ENCODE results near the gene PPFIBP1.

The PPFIBP1 gene

GRCh38 chr12:27523642-27524493, at the start of gene PPFIBP1:
Gene PPFIBP1, plus strand, starts transcription at chr12:27524206. Its CDS starts 109,191 bp downstream, at chr12:27633397.
- DNase-seq = peak; percentile 95

DNA sequence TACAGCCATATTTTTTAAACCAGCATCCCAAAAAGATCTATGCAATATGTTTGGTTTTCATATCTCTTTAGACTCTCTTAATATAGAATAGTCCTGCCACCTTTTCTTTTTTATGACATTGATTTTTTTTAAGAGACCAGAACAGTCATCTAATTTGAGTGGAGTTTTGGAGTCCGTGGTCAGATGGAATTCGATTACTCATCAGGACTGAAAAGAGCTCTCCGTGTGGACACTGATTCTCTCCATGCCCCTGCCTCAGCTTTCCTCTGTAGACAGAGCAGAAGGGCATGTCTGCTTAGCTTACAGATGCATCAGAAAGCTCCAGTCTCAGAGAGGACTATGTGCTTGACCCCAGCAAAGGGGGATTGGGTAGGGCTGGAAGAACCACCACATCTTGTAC, 49.7 kb upstream of the PPFIBP1 start:
- DNase-seq = no peak

GRCh38 chr12:27477049-27477448, 47.0 kb upstream of the PPFIBP1 start:
- no peak for DNase-seq

DNA sequence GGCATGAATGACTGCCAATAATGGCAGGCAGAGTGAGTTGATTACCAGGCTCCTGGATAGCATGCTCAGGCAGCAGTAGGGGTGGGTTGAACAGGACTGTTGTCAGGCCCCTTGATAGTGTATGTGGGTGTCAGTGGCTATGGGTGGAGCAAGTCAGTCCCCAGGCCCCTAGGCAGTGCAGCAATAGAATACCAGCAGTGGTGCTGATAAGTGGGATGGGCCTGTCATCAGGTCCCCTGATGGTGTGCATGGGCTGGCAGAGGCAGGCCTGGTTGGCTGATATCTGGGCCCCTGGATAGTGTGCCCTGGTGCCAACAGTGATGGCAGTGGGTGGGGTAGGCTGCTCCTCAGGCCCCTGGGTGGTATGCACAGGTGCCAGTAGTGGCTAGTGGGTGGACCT, 45.1 kb upstream of the PPFIBP1 start:
- DNase-seq = no peak

GRCh38 chr12:27480016-27480415, 44.0 kb upstream of the PPFIBP1 start:
- no peak for DNase-seq

DNA sequence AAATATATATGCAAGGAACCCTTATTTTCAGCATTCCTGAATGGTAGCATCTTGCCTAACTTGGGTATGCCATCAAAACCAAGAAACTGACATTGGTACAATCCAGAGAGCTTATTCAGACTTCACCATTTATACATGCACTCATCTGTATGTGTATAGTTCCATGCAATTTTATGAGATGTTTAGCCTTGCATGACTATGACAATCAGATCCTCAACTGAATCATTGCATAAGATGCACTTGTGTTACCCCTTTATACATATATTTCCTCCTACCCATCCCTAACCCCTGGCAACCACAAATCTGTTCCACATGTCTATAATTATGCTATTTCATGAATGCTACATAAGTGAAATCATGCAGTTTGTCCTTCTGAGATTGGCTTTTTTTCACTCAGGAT, 37.0 kb upstream of the PPFIBP1 start:
- no peak for DNase-seq

DNA sequence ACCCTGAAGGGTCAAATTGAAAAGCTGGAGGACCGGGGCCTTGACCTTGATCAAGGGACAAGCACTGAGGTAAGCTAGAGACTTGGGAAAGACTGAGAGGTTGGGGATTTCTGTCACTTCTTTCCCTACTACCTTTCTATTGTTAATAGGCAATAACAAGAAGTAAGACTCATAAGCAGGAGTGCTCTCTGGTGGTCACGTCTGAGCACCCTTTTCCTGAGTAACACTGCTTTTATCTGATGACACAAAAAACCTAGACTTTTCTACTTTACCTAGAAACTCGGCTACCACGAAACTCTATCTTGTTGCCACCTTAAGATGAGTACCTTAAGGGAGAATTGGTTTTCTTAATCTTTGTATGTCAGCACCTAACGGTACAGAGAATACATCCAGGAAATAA, 35.5 kb upstream of the PPFIBP1 start:
- DNase-seq = no peak

DNA sequence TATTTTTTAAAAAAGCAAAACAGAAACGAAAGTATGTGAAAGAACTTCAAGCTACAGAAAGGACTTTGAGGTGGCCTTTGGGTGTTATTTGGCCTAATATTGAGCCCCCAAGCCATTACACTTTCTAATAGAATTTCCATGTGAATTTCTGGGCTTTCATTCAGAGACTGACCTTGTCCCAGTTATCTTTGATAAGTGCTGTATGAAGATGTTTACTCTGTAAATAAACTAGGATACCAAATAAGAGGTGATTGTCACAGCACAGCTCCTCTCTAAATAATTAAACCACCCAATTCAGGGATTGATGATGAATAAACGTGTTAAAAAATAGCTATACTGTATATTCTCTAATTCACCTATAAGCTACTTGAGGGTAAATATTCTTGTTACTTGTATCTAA, 32.8 kb upstream of the PPFIBP1 start:
- DNase-seq = no peak

DNA sequence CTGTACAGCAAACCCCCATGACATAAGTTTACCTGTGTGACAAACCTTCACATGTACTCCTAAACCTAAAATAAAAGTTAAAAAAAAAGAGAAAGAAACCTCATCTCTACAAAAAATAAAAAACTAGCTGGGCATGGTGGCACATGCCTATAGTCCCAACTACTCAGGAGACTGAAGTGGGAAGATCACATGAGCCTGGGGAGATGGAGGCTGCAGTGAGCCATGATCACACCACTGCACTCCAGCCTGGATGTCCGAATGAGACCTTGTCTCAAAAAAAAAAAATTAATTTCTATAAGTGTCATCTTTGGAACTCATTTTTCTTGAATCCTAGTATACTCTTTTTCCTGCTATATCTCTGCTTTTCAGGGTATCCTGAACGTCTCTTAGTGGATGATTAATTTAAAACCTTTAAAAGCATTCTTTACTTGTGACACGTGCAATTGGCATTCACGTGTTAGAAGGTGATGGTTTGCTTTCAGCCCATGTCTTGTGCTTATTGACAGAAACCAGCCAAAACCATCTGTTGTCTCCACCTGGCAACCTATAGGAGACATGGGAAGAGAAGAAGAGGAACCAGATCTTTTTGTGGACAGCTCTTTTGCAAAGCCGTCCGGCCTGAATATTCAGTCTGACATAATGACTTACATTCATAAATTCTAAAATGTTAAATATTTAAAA, 30.6 kb upstream of the PPFIBP1 start:
- DNase-seq = peak; percentile 58

DNA sequence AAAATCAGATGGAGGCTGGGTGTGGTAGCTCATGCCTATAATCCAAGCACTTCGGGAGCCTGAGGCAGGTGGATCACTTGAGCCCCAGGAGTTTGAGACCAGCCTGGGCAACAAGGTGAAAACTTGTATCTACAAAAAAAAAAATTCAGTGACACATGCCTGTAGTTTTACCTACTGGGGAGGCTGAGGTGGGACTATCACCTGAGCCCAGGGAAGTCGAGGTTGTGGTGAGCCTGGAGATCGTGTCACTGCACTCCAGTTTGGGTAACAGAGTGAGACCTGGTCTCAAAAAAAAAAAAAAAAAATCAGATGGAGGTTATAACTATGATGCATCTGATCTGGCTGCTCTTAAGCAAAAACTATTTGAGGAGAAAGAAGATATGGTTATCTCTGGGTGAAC, 26.6 kb upstream of the PPFIBP1 start:
- no peak for DNase-seq

DNA sequence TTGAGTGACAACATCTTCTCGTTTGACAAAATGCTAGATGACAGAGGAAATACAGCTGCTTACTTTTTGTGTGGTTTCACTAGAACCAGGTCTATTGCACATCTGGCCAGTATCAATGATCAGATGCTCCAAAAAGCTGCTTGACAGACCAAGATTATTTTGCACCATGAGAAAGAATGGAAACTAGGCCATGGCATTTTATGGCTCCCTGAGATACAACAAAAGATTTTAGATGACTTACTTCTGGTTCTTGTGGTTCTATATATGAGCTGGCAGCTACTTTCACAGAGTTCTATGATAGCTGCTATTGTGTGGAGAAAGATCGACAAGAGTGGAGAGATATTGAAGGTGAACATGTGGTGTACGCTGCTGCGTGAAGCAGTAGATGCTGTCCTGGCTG, 25.9 kb upstream of the PPFIBP1 start:
- DNase-seq = no peak

DNA sequence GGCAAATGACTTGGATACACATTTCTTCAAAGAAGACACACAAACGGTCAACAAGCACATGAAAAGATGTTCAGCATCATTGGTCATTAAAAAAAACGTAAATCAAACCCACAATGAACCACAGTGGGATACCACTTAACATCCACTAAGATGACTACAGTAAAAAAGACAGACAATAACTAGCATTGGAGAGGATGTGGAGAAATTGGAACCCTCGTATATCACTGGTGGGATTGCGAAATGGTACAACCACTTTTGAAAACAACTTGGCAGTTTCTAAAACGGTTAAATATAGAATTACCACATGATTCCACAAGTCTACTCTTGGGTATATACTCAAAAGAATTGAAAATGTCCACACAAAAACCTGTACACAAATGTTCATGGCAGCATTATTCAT, 25.2 kb upstream of the PPFIBP1 start:
- peak; percentile 71 for DNase-seq

DNA sequence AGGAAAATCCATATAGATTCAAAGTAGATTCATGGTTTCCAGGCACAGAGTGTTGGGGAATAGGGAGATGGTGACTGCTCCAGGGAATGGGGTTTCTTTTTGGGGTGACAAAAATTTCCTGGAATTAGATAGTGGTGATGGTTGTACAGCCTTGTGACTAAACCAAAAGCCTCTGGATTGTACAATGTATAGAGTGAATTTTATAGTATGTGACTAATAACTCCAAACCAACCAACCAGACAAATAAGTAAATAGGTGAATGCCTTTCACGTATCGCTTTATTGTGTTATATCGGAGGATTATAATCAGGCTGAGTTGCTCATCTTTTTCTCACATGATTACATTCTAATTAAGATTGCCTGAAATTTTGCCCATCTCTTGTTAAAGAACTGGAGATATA, 24.6 kb upstream of the PPFIBP1 start:
- DNase-seq = no peak

GRCh38 chr12:27500546-27500945, 23.5 kb upstream of the PPFIBP1 start:
- no peak for DNase-seq

DNA sequence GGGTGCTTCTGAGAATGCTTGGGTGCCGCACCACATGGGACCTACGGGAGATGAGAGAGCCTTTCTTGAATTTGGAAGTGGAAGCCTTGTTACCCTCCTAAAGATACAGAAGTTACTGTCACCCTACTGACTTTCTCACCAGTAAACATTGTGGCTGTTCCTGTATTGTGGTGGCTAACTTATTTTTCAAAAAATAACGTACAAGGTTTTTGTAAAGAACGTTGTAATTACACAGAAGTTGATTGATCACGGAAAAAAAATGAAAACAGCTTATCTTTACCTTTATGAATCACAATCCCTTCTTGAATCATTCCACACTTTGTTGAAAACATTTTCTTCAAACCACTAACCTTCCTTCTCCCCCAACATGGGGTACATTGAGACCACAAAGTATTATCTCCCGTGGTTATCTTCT, 22.0 kb upstream of the PPFIBP1 start:
- no peak for DNase-seq

DNA sequence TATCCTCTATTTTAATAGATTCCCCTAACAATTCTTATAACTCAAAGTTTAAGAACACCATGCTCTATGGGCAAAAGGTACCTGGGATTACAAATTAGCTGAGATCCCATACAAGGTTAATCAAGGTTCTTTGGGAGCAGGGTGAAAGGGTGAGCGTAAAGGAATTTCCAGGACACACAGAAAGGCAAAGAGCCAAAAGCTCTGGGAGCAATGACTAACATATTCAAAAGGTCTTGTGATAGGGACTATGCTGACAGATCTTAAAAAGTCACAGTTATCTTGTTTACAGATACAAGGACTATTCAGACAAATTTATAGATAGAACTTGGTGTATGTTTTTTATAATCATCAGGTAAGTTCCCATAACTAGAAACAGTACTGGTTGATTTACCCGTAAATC, 19.5 kb upstream of the PPFIBP1 start:
- DNase-seq = no peak

DNA sequence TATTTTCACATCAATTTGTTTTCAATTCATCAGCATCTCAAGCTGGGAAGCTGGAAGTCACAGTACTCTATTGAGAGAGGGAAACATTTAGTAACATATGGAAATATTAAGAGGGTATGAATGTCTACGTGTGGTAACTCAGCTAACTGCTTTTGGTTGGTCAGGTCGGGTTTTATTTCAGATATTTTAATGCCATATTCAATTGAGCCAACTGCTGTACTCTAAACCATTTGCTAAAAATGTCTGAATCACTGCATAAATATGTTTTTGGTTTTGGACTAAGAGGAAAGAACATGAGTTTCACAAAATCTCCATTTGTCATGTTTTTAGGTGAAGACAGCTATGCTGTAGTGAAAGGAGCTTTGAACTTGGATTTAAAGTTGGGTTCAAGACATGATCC, 18.9 kb upstream of the PPFIBP1 start:
- no peak for DNase-seq

GRCh38 chr12:27505761-27506160, 18.2 kb upstream of the PPFIBP1 start:
- DNase-seq = peak; percentile 4

- DNase-seq = no peak
Measured at GRCh38 chr12:27506645-27507189, 17.3 kb upstream of the PPFIBP1 start.

- DNase-seq = no peak
Measured at GRCh38 chr12:27508736-27509431, 15.1 kb upstream of the PPFIBP1 start.

- DNase-seq = no peak
Measured at GRCh38 chr12:27511031-27511722, 12.8 kb upstream of the PPFIBP1 start.

GRCh38 chr12:27511723-27512045, 12.3 kb upstream of the PPFIBP1 start:
- no peak for DNase-seq

Data from NCI-H69 (cell line).